Mesendoderm (in vitro differentiated cells): ENCODE measurements around the gene DCTN3.

Experiments
- DNase-seq: peaks from one replicate; pipeline ENCODE4 v3.0.0; 2013
- H2AK5ac ChIP-seq: 2 replicates; pipeline ENCODE4 v1.6.1; 2013; ENCODE audit warnings: low read length, inconsistent platforms
- H2BK120ac ChIP-seq: 2 replicates; pipeline ENCODE4 v1.6.1; 2013; ENCODE audit warnings: low read depth, mild to moderate bottlenecking, low read length, moderate library complexity, mixed read lengths
- H2BK15ac ChIP-seq: replicated peaks from 2 replicates; pipeline ENCODE4 v1.6.1; 2013; ENCODE audit warnings: low read depth, mild to moderate bottlenecking, moderate library complexity
- H2BK5ac ChIP-seq: 2 replicates; pipeline ENCODE4 v1.6.1; 2013; ENCODE audit warnings: low read length, inconsistent platforms
- H3K18ac ChIP-seq: 2 replicates; pipeline ENCODE4 v1.6.1; 2013; ENCODE audit warnings: mild to moderate bottlenecking, low read length, mixed read lengths
- H3K23ac ChIP-seq: one replicate; pipeline ENCODE4 v1.6.1; 2013; ENCODE audit warnings: low read length
- H3K27ac ChIP-seq: 2 replicates; pipeline ENCODE4 v1.5.1; 2013; ENCODE audit warnings: low read depth, mild to moderate bottlenecking, inconsistent platforms, low read length, moderate library complexity
- H3K27me3 ChIP-seq: 2 replicates; pipeline ENCODE4 v1.6.1; 2013; ENCODE audit warnings: low read length, control low read depth, mild to moderate bottlenecking, inconsistent platforms; ENCODE audit not compliant: insufficient read depth, poor library complexity
- H3K36me3 ChIP-seq: 2 replicates; pipeline ENCODE4 v1.6.1; 2013; ENCODE audit warnings: low read length, inconsistent platforms; ENCODE audit not compliant: control insufficient read depth, insufficient read depth
- H3K4ac ChIP-seq: one replicate; pipeline ENCODE4 v1.6.1; 2013; ENCODE audit warnings: low read depth, mild to moderate bottlenecking, low read length, moderate library complexity
- H3K4me1 ChIP-seq: 2 replicates; pipeline ENCODE4 v1.6.1; 2013; ENCODE audit warnings: low read depth, low read length, inconsistent platforms; ENCODE audit not compliant: control insufficient read depth
- H3K4me2 ChIP-seq: 2 replicates; pipeline ENCODE4 v1.6.1; 2013; ENCODE audit warnings: low read length
- H3K4me3 ChIP-seq: 2 replicates; pipeline ENCODE4 v1.5.1; 2013; ENCODE audit warnings: mild to moderate bottlenecking, low read length
- H3K56ac ChIP-seq: one replicate; pipeline ENCODE4 v1.6.1; 2013; ENCODE audit warnings: low read length
- H3K79me1 ChIP-seq: 2 replicates; pipeline ENCODE4 v1.6.1; 2013; ENCODE audit warnings: low read length, inconsistent platforms
- H3K79me2 ChIP-seq: 2 replicates; pipeline ENCODE4 v1.6.1; 2013; ENCODE audit warnings: mild to moderate bottlenecking, low read length; ENCODE audit not compliant: control insufficient read depth, insufficient read depth
- H3K9ac ChIP-seq: 2 replicates; pipeline ENCODE4 v1.6.1; 2013; ENCODE audit warnings: low read length, inconsistent platforms
- H4K5ac ChIP-seq: one replicate; pipeline ENCODE4 v1.6.1; 2013; ENCODE audit warnings: low read length
- H4K8ac ChIP-seq: one replicate; pipeline ENCODE4 v1.6.1; 2013; ENCODE audit warnings: low read depth, mild to moderate bottlenecking, control low read depth, low read length, moderate library complexity
- WGBS: extraction: QIAGEN DNeasy Blood & Tissue Kit; methylation state at CpG from one replicate; pipeline ENCODE4 v1.1.7; 2013; ENCODE audit warnings: low lambda C conversion rate, missing lambda C conversion rate; ENCODE audit not compliant: insufficient coverage; ENCODE audit errors: extremely low coverage; 5-methylcytosine and 5-hydroxymethylcytosine counted together

Gene DCTN3

GRCh38 chr9:34611251-34611810, 9.0 kb downstream of the DCTN3 start:
- Histone ChIP-seq H3K79me1 (no peaks in the 10 kb centered on the region), H3K27ac (no peak overlapping the region), H4K8ac (peak overlapping the region; percentile 5), H4K5ac (peak overlapping the region; percentile 15), H2BK15ac (no peak overlapping the region), H3K56ac (peak overlapping the region; percentile 94), H3K27me3 (no peaks in the 10 kb centered on the region), H3K9ac (peak overlapping the region; percentile 95), H3K4me1 (peaks cover 3% of the 10 kb centered on the region), H2AK5ac (peak overlapping the region; percentile 79), H3K4ac (peak overlapping the region; percentile 61), H3K4me3 (peak overlapping the region; percentile 69), H2BK120ac (no peak overlapping the region), H3K79me2 (no peaks in the 10 kb centered on the region), H3K36me3 (no peaks in the 10 kb centered on the region), H3K4me2 (peak overlapping the region; percentile 84), H3K23ac (peak overlapping the region; percentile 98), H3K18ac (peak overlapping the region; percentile 82), H2BK5ac (no peak overlapping the region)
- no peak for DNase-seq
- WGBS: no CpG with 5 or more reads among the region's 10 CpGs

DNA sequence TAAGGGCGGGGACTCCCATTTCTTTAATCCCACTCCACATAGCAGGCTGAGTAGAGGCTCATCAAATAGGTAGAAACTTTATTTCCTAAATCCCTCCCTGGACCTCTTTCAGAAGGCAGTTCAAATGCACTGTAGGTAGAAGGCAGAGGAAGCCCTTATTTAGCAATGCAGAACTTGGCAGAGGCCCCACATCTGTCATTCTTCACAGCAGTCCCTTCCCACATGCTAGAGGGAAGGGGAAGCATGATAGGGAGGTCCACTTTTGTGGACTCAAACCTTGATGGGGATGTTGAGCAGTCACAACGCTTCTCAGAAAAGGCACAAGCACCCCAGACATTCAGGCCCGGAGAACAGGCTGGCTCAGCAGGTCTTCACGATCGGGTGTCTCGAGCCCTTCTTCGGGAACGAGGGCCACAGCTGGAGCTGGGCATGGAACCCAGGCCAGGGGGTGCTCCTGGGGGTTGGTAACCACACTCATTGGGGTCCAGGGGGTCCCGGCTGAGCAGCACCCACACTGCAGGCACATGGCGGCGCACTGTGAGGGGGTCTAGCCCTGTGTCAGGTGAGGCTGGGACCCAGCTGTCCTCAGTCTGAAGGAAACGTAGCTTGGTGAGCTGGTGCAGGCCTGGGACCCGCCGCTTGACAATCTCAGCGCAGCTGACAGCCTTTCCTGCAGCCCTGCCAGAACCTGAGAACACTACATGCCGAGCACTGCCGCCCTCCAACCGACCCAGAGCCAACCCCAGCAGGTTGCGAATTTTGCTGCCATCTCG, 9.7 kb downstream of the DCTN3 start:
- no peak for DNase-seq
- H3K4me3 ChIP-seq: no peak overlapping the region
- whole genome bisulfite sequencing: no CpG with 5 or more reads among the region's 20 CpGs

GRCh38 chr9:34607331-34607730, 13.0 kb downstream of the DCTN3 start:
- Histone ChIP-seq H3K23ac (no peak overlapping the region), H3K27me3 (no peaks in the 10 kb centered on the region), H3K79me2 (no peaks in the 10 kb centered on the region), H3K9ac (no peak overlapping the region), H4K5ac (no peak overlapping the region), H2AK5ac (no peak overlapping the region), H3K18ac (no peak overlapping the region), H3K4ac (no peak overlapping the region), H3K79me1 (no peaks in the 10 kb centered on the region), H4K8ac (no peak overlapping the region), H2BK120ac (no peak overlapping the region), H3K36me3 (no peaks in the 10 kb centered on the region), H3K4me1 (peaks cover 3% of the 10 kb centered on the region), H3K56ac (no peak overlapping the region), H3K4me2 (no peak overlapping the region), H2BK15ac (no peak overlapping the region), H3K27ac (no peak overlapping the region), H2BK5ac (no peak overlapping the region), H3K4me3 (no peak overlapping the region)
- no peak for DNase-seq
- WGBS: no CpG with 5 or more reads among the region's 2 CpGs

More for the DNA sequence above, 9.7 kb downstream of the DCTN3 start:
- Histone ChIP-seq H3K27me3 (no peaks in the 10 kb centered on the region), H4K8ac (no peak overlapping the region), H2BK120ac (no peak overlapping the region), H2BK15ac (no peak overlapping the region), H3K79me1 (no peaks in the 10 kb centered on the region), H3K4me2 (no peak overlapping the region), H3K4ac (no peak overlapping the region), H3K56ac (peak overlapping the region; percentile 94), H2BK5ac (no peak overlapping the region), H2AK5ac (no peak overlapping the region), H3K9ac (no peak overlapping the region), H3K23ac (no peak overlapping the region), H3K18ac (no peak overlapping the region), H3K79me2 (no peaks in the 10 kb centered on the region), H4K5ac (no peak overlapping the region), H3K27ac (no peak overlapping the region), H3K36me3 (no peaks in the 10 kb centered on the region), H3K4me1 (peaks cover 3% of the 10 kb centered on the region)

- H2AK5ac ChIP-seq: no peak overlapping the region
- no peak overlapping the region for H3K9ac ChIP-seq
- H3K18ac ChIP-seq: no peak overlapping the region
- no peak overlapping the region for H2BK15ac ChIP-seq
- no CpG with 5 or more reads among the region's 3 CpGs for WGBS
- no peak overlapping the region for H3K4me2 ChIP-seq
- no peak overlapping the region for H4K8ac ChIP-seq
- no peak overlapping the region for H3K4ac ChIP-seq
- H3K36me3 ChIP-seq: no peaks in the 10 kb centered on the region
- H3K27ac ChIP-seq: no peak overlapping the region
- H3K27me3 ChIP-seq: no peaks in the 10 kb centered on the region
- H3K79me1 ChIP-seq: no peaks in the 10 kb centered on the region
- no peak for DNase-seq
- H4K5ac ChIP-seq: no peak overlapping the region
- no peak overlapping the region for H3K23ac ChIP-seq
- no peak overlapping the region for H3K4me3 ChIP-seq
- H2BK5ac ChIP-seq: no peak overlapping the region
- H3K4me1 ChIP-seq: peaks cover 3% of the 10 kb centered on the region
- H3K56ac ChIP-seq: no peak overlapping the region
- H2BK120ac ChIP-seq: no peak overlapping the region
- H3K79me2 ChIP-seq: no peaks in the 10 kb centered on the region
Measured at GRCh38 chr9:34606905-34607304, 13.4 kb downstream of the DCTN3 start.

- no peak overlapping the region for H3K4me2 ChIP-seq
- H3K23ac ChIP-seq: no peak overlapping the region
- no peaks in the 10 kb centered on the region for H3K79me1 ChIP-seq
- H4K5ac ChIP-seq: no peak overlapping the region
- no peak overlapping the region for H2AK5ac ChIP-seq
- no peak overlapping the region for H3K9ac ChIP-seq
- no peaks in the 10 kb centered on the region for H3K79me2 ChIP-seq
- no peak overlapping the region for H2BK15ac ChIP-seq
- H3K56ac ChIP-seq: no peak overlapping the region
- H3K27ac ChIP-seq: no peak overlapping the region
- H4K8ac ChIP-seq: no peak overlapping the region
- no peak overlapping the region for H3K18ac ChIP-seq
- no peaks in the 10 kb centered on the region for H3K27me3 ChIP-seq
- no peaks in the 10 kb centered on the region for H3K4me1 ChIP-seq
- no peak overlapping the region for H3K4ac ChIP-seq
- DNase-seq: no peak
- H2BK120ac ChIP-seq: no peak overlapping the region
- H3K4me3 ChIP-seq: no peak overlapping the region
- H3K36me3 ChIP-seq: no peaks in the 10 kb centered on the region
- no peak overlapping the region for H2BK5ac ChIP-seq
Measured at GRCh38 chr9:34606190-34606589, 14.1 kb downstream of the DCTN3 start.
